ENCODE data around the gene SPRR5. TPM values are rescaled to one million over a fixed set of nuclear protein-coding genes. Genes with fewer than 3 reads are reported as not detected.

SPRR5 gene, protein sequence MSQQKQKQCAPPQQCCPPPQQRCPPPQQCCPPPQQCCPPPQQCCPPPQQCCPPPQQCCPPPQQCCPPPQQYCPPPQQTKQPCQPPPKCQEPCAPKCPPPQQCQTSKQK
- total RNA-seq = not detected in 2 replicates

GRCh38 chr1:152946651-152947256 is at the start of gene SPRR5:
Gene SPRR5 (plus strand): TSS chr1:152947206. CDS start chr1:152948555, 1,349 bp downstream.

GRCh38 chr1:152907686-152908601 is 39.1 kb upstream of the SPRR5 start, which contains the start of gene IVL:
Gene IVL (plus strand): TSS chr1:152908546. CDS start chr1:152909798, 1,252 bp downstream.

GRCh38 chr1:152970495-152970894 is 23.5 kb downstream of the SPRR5 start, which contains the start of gene SPRR4:
Gene SPRR4 (plus strand): TSS chr1:152970648. CDS start chr1:152971891, 1,243 bp downstream.

DNA sequence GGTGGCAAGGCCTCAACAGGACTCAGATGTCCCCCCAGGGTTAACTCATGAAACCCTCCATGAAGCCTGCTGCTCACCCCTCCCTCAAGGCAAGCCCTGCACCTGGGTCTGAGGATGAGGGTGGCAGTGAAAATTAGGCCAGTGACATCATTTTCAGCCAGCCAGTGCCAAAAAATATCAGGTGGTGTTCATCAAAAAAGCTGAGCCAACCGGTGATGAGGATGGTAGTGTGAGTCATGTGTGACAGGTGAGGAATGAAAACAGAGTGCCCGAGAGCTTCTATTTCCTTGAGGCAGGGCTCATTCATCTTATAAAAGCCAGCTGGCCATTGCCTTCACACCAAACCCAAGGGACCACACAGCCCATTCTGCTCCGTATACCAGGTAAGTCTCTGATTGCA is 36.7 kb downstream of the SPRR5 start, which contains the start of gene SPRR1A:
TSS of gene SPRR1A (plus strand) at position 339 of the 400 bp plus-strand sequence. CDS start 1,150 bp downstream, outside the sequence.

Other genes with a start within 250 kb of the SPRR5 start
- gene LCE2A, start 248.9 kb upstream of the SPRR5 start, total RNA-seq = not detected in 2 replicates
- not detected in 2 replicates for gene LCE4A, start 239.0 kb upstream of the SPRR5 start, total RNA-seq
- not detected in 2 replicates for gene KPRP, start 189.2 kb upstream of the SPRR5 start, total RNA-seq
- not detected in 2 replicates for gene LCE1F, start 172.1 kb upstream of the SPRR5 start, total RNA-seq
- not detected in 2 replicates for gene LCE1E, start 160.9 kb upstream of the SPRR5 start, total RNA-seq
- not detected in 2 replicates for gene LCE1D, start 150.5 kb upstream of the SPRR5 start, total RNA-seq
- not detected in 2 replicates for gene LCE1C, start 140.6 kb upstream of the SPRR5 start, total RNA-seq
- gene LCE1B, start 135.2 kb upstream of the SPRR5 start, total RNA-seq = not detected in 2 replicates
- gene LCE1A, start 119.7 kb upstream of the SPRR5 start, total RNA-seq = not detected in 2 replicates
- not detected in 2 replicates for gene LCE6A, start 104.3 kb upstream of the SPRR5 start, total RNA-seq
- gene LCE7A, start 87.2 kb upstream of the SPRR5 start, total RNA-seq = not detected in 2 replicates
- not detected in 2 replicates for gene SMCP, start 68.9 kb upstream of the SPRR5 start, total RNA-seq
- not detected in 2 replicates for gene IVL, start 38.7 kb upstream of the SPRR5 start, total RNA-seq
- gene SPRR4, start 23.4 kb downstream of the SPRR5 start, total RNA-seq = not detected in 2 replicates
- gene SPRR1A, start 36.9 kb downstream of the SPRR5 start, total RNA-seq = not detected in 2 replicates
- gene SPRR3, start 54.5 kb downstream of the SPRR5 start, total RNA-seq = not detected in 2 replicates
- gene SPRR1B, start 84.0 kb downstream of the SPRR5 start, total RNA-seq = not detected in 2 replicates
- not detected in 2 replicates for gene SPRR2D, start 93.9 kb downstream of the SPRR5 start, total RNA-seq
- not detected in 2 replicates for gene SPRR2A, start 110.3 kb downstream of the SPRR5 start, total RNA-seq
- not detected in 2 replicates for gene SPRR2B, start 124.4 kb downstream of the SPRR5 start, total RNA-seq
- gene SPRR2E, start 147.3 kb downstream of the SPRR5 start, total RNA-seq = not detected in 2 replicates
- not detected in 2 replicates for gene SPRR2F, start 166.3 kb downstream of the SPRR5 start, total RNA-seq
- not detected in 2 replicates for gene SPRR2G, start 203.7 kb downstream of the SPRR5 start, total RNA-seq